ENCODE data around the gene BBX.

GRCh38 chr3:107514453-107514852, 8.3 kb upstream of the BBX start:
- no peak for TF ChIP-seq SPI1 (IDR thresholded peaks at IDR 0.05; ENCODE audit: low read depth, low read length)
- TF ChIP-seq POLR2AphosphoS5 (IDR thresholded peaks at IDR 0.05; ENCODE audit: low read depth, low read length), result no peak
- no peak for TF ChIP-seq TAF1 (IDR thresholded peaks at IDR 0.05; ENCODE audit: low read depth, low read length)
